Keratinocyte (primary cell): ENCODE data around the gene TMC8.

Experiments
- EZH2 ChIP-seq: IDR thresholded peaks from one replicate; pipeline ENCODE4 v1.6.1; 2012; ENCODE audit warnings: inconsistent platforms, mild to moderate bottlenecking, low read length, moderate library complexity
- TF ChIP-seq, protein P1 (sequence below), 3 experiments: IDR thresholded peaks in 1 of 3; conservative IDR thresholded peaks in 1 of 3; optimal IDR thresholded peaks in 1 of 3; 2 replicates in 2 of 3; 3 replicates in 1 of 3; pipeline versions ENCODE3 to v1.5.1; 2011; ENCODE audit warnings: low read length in 3 of 3, mild to moderate bottlenecking in 3 of 3, moderate library complexity in 2 of 3, control low read depth in 1 of 3, inconsistent platforms in 1 of 3; ENCODE audit not compliant: insufficient read depth in 2 of 3; ENCODE audit errors: extremely low read depth in 1 of 3

DNA sequence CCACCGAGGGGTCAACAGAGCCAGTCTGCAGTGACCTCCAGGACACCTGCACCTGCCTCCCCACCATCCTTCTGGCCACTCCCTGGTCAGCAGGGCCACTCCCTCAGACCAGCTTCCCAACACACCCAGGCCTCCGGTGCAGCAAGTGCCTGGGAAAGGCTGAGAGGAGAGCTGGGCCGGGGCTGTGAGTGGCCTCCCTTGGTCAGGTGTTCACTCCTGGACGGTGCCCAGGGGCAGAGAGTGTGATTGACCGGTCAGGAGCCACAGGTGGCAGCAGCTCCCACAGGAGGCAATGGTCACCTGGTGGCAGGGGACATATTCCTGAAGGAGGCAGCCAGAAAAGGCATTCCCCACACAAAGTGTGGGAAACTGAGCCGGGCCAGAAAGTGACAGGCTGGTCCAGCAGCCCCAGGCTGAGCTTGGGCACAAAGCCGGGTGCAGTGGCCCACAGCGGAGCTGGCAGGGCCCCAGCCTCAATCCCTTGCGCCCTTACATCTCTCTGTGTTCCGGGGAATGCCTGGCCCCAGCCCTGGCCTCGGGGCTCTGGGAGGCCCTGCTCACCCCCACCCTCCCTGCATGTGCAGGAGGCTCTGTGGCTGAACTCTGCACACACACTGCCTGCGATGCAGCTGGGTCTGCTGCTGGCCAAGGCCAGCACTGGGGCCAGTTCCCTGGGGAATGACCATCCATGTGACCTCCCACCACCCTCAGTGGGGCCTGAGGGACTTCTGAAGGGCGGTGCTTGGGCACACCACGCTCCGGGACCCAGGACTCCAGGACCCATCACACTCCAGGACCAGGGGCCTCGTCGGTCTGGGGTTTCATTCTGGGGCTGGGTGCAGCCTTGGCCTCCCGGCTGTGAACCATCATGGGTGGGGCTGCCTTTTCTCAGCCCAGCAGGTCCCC, 14.4 kb downstream of the TMC8 start:
- TF ChIP-seq EZH2, result no peak
- TF ChIP-seq, protein P1, sequence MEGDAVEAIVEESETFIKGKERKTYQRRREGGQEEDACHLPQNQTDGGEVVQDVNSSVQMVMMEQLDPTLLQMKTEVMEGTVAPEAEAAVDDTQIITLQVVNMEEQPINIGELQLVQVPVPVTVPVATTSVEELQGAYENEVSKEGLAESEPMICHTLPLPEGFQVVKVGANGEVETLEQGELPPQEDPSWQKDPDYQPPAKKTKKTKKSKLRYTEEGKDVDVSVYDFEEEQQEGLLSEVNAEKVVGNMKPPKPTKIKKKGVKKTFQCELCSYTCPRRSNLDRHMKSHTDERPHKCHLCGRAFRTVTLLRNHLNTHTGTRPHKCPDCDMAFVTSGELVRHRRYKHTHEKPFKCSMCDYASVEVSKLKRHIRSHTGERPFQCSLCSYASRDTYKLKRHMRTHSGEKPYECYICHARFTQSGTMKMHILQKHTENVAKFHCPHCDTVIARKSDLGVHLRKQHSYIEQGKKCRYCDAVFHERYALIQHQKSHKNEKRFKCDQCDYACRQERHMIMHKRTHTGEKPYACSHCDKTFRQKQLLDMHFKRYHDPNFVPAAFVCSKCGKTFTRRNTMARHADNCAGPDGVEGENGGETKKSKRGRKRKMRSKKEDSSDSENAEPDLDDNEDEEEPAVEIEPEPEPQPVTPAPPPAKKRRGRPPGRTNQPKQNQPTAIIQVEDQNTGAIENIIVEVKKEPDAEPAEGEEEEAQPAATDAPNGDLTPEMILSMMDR (optimal IDR thresholded peaks at IDR 0.05 in 1 of 3, IDR thresholded peaks at IDR 0.05 in 1 of 3, conservative IDR thresholded peaks at IDR 0.05 in 1 of 3; ENCODE audit: extremely low read depth in 1 of 3, insufficient read depth in 2 of 3, low read length in 3 of 3), result no peak
